HG02938 (cell line): ENCODE measurements around the gene SCUBE1.
A peak's percentile ranks its signal among the peaks of the same experiment; 100 is the strongest.

ENCODE experiments used
- ATAC-seq: cut with Tn5 transposase; IDR thresholded peaks from one replicate; pipeline ENCODE4 v1.9.1; 2021; ENCODE audit warnings: mild to moderate bottlenecking, moderate library complexity; ENCODE audit not compliant: unreplicated experiment

The SCUBE1 gene

GRCh38 chr22:43202756-43203410 is 140.3 kb downstream of the SCUBE1 start:
- no peak for ATAC-seq

- no peak for ATAC-seq
These were observed 140.8 kb downstream of the SCUBE1 start for GRCh38 chr22:43202326-43202725.

GRCh38 chr22:43201486-43202219 is 141.5 kb downstream of the SCUBE1 start:
- ATAC-seq = no peak

- ATAC-seq = no peak
These were observed 142.6 kb downstream of the SCUBE1 start for GRCh38 chr22:43200555-43200954.

GRCh38 chr22:43200031-43200430 is 143.1 kb downstream of the SCUBE1 start:
- no peak for ATAC-seq

GRCh38 chr22:43199541-43199940 is 143.6 kb downstream of the SCUBE1 start:
- no peak for ATAC-seq

- ATAC-seq = no peak
These were observed 144.2 kb downstream of the SCUBE1 start for GRCh38 chr22:43198936-43199335.

GRCh38 chr22:43198126-43198525 is 145.0 kb downstream of the SCUBE1 start:
- ATAC-seq = no peak

- no peak for ATAC-seq
These were observed 145.8 kb downstream of the SCUBE1 start for GRCh38 chr22:43197271-43197941.

- ATAC-seq = no peak
These were observed 151.3 kb downstream of the SCUBE1 start for GRCh38 chr22:43191831-43192230.

- ATAC-seq = no peak
These were observed 154.2 kb downstream of the SCUBE1 start for GRCh38 chr22:43188829-43189545.

- ATAC-seq = peak; percentile 74
These were observed 155.7 kb downstream of the SCUBE1 start for GRCh38 chr22:43187171-43188099.

- ATAC-seq = no peak
These were observed 156.7 kb downstream of the SCUBE1 start, which contains the start of gene TTLL12 for GRCh38 chr22:43186272-43187170. Gene TTLL12, minus strand, starts transcription at chr22:43187134. Its CDS starts 65 bp downstream, at chr22:43187069.

GRCh38 chr22:43185860-43186261 is 157.3 kb downstream of the SCUBE1 start:
- ATAC-seq = no peak

GRCh38 chr22:43183496-43184277 is 159.5 kb downstream of the SCUBE1 start:
- no peak for ATAC-seq

GRCh38 chr22:43182726-43183125 is 160.4 kb downstream of the SCUBE1 start:
- no peak for ATAC-seq

- no peak for ATAC-seq
These were observed 161.1 kb downstream of the SCUBE1 start for GRCh38 chr22:43182118-43182517.

GRCh38 chr22:43181321-43182076 is 161.7 kb downstream of the SCUBE1 start:
- ATAC-seq = no peak
